ENCODE results near the gene MPP3. TPM values are rescaled to one million over a fixed set of nuclear protein-coding genes. Genes with fewer than 3 reads are reported as not detected.

MPP3 gene
- total and polyA plus RNA-seq, 9 of the 15 experiments (the other 6 are each of a cell fraction or from before 2014, with no cell fraction given): 0.41 to 10.4 (median 4.5) TPM

- no peak for FAIRE-seq
- intact Hi-C loops (cut with micrococcal nuclease): no loop called here
- whole genome bisulfite sequencing (ENCODE audit: insufficient coverage, low coverage, missing lambda C conversion rate): 18% methylated on average over 29 of the region's 51 CpGs
- peak in 1 of 2 experiments; percentile 49; a peak in 1 of 4 replicates for TF ChIP-seq HDAC1 (IDR thresholded peaks at IDR 0.05)
- TF ChIP-seq PTRF (tag; IDR thresholded peaks at IDR 0.05): no peak
- 0 out of 2 replicates have a peak, but pooled peaks have one; percentile 24 for TF ChIP-seq ZBTB7A (IDR thresholded peaks at IDR 0.05; ENCODE audit: borderline replicate concordance, control insufficient read depth, low read depth, low read length)
- no peak for TF ChIP-seq ZBTB8A (IDR thresholded peaks at IDR 0.05; ENCODE audit: partially characterized antibody)
- TF ChIP-seq FOSL1 (tag; conservative IDR thresholded peaks at IDR 0.05): peak; percentile 58
- TF ChIP-seq E2F6 (IDR thresholded peaks at IDR 0.05; ENCODE audit: borderline replicate concordance in 1 of 2, extremely low read depth in 1 of 2, insufficient read depth in 1 of 2, insufficient read length in 1 of 2, low read depth in 1 of 2, low read length in 1 of 2, poor library complexity in 1 of 2, severe bottlenecking in 1 of 2): peak; percentile 10 to 71
- TF ChIP-seq TSHZ1 (CRISPR knock-in tag; IDR thresholded peaks at IDR 0.05): no peak
- no peak for TF ChIP-seq CHD4 (IDR thresholded peaks at IDR 0.05; ENCODE audit: insufficient read depth, insufficient replicate concordance, low read depth, low read length, poor library complexity, severe bottlenecking)
- no peak for TF ChIP-seq CREB1 (IDR thresholded peaks at IDR 0.05)
- peak; percentile 39; the same call in 1 of the 2 replicates for TF ChIP-seq CREB1 (CRISPR knock-in tag; IDR thresholded peaks at IDR 0.05)
- no peak for TF ChIP-seq ZNF766 (CRISPR knock-in tag; conservative IDR thresholded peaks at IDR 0.05)
- peak; percentile 22 to 55; a peak in 1 of 4 replicates for TF ChIP-seq MNT (conservative IDR thresholded peaks at IDR 0.05)
- peak; percentile 32; the same call in 1 of the 2 replicates for TF ChIP-seq RBFOX2 (IDR thresholded peaks at IDR 0.05; ENCODE audit: low read depth, low read length)
These were observed 574 bp downstream of the MPP3 start for GRCh38 chr17:43832168-43832975.

More at GRCh38 chr17:43832168-43832975, 574 bp downstream of the MPP3 start:
- ChIA-PET POLR2A (interaction anchor here (1.1 to 1.6 kb wide), 3 partner anchors 9 to 47 kb away, joined by 3 to 5 read pairs (median 3); no protein-coding TSS in a partner anchor), CTCF (ENCODE audit: low intra/inter-chr PET ratio) (no interaction called here)
- H4K20me1 ChIP-seq (replicated peaks; ENCODE audit: control insufficient read depth, insufficient read depth, low read length): no peaks in the 10 kb centered on the region; the same call in 1 of the 2 replicates
- DNase-seq (ENCODE audit: extremely low read depth in 1 of 4, low spot score in 3 of 4) (peak in 2 of 4 experiments; percentile 57 to 78), ATAC-seq (peak; percentile 83)
- H3K9ac ChIP-seq (ENCODE audit: insufficient read depth in 1 of 2, low read depth in 2 of 2, low read length in 2 of 2): peak overlapping the region; percentile 51 to 90; a peak in 3 of 4 replicates
- H3K4me3 ChIP-seq: peak overlapping the region; percentile 61
- peaks cover 5% of the 10 kb centered on the region for H3K9me3 ChIP-seq (replicated peaks; ENCODE audit: control insufficient read depth, insufficient read depth, low read depth, low read length)
- in situ Hi-C loops (cut with MboI): no loop called here
- H3K27ac ChIP-seq (ENCODE audit: extremely low read depth, low read depth, low read length): peak overlapping the region; percentile 55; the same call in 2 of the 3 replicates
- H3K36me3 ChIP-seq (ENCODE audit: control insufficient read depth, insufficient read depth, low read length): peaks cover 3% of the 10 kb centered on the region; the same call in 1 of the 3 replicates
- no peaks in the 10 kb centered on the region for H3K79me2 ChIP-seq (ENCODE audit: control insufficient read depth, insufficient read depth, low read length)
- peak overlapping the region; percentile 92 for H2AFZ ChIP-seq (ENCODE audit: low read depth, low read length)
- peaks cover 0 to 10% of the 10 kb centered on the region in 2 experiments; a peak in 1 of 5 replicates for H3K27me3 ChIP-seq (ENCODE audit: control insufficient read depth in 2 of 2, insufficient read depth in 2 of 2, low read length in 2 of 2)
- BruUV-seq (replicated peaks): no TSS peak
- H3K4me2 ChIP-seq (ENCODE audit: insufficient read depth, low read length): peak overlapping the region; percentile 63
- no peaks in the 10 kb centered on the region for H3K9me1 ChIP-seq (ENCODE audit: control insufficient read depth, insufficient read depth, low read length)
- H3K4me1 ChIP-seq (replicated peaks in 1 of 2; ENCODE audit: control insufficient read depth in 2 of 2, insufficient read depth in 2 of 2, low read length in 2 of 2): peaks cover 5 to 22% of the 10 kb centered on the region in 2 experiments

Data from K562 (cell line).